ENCODE data around the gene TMEM50A.
"Not testable (repeated sequence)": the region's sequence is repeated elsewhere in the genome, so short reads cannot be mapped to it uniquely, and the experiment has no call there.

DNA sequence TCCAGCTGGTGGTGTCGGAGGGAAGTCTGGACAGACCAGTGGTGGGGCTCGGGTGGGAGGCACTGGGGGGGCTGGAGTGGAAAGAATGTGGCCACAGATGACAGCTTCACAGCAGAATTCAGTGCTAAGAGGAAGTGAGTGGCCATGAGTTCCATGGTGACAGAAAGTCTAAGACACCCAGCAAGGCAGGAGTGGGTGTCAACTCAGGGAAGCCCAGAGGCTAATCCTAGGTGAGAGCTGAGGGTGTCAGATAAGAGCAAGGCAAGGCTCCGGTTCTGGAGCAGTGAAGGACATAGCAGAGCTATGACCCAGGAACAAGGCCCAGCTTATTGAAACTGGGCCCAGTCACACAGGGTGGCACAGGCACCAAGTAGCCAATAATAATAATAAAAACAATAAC lies 35.8 kb upstream of the TMEM50A start:
- not testable (repeated sequence) for TF ChIP-seq POLR2A (IDR thresholded peaks at IDR 0.05); POLR2AphosphoS5 (IDR thresholded peaks at IDR 0.05; ENCODE audit: insufficient read depth in 1 of 2, low read depth in 1 of 2)

Data from vagina (tissue), 2 donors.